ENCODE data around the gene EIF4E3. TPM values are rescaled to one million over a fixed set of nuclear protein-coding genes. Genes with fewer than 3 reads are reported as not detected.

EIF4E3 gene
- total RNA-seq, 1 donor from 2014 or later, result 18.2 TPM

GRCh38 chr3:71754610-71755253, 29.5 kb upstream of the EIF4E3 start:
- no peaks in the 10 kb centered on the region for H3K36me3 ChIP-seq
- H3K4me3 ChIP-seq, result peak overlapping the region; percentile 78
- H3K9ac ChIP-seq, result no peak overlapping the region
- peaks cover 6% of the 10 kb centered on the region for H3K79me2 ChIP-seq (ENCODE audit: low read depth)
- H3K4me1 ChIP-seq, result peaks cover 17% of the 10 kb centered on the region
- peak overlapping the region; percentile 84 for H3K4me3 Mint-ChIP-seq
- peaks cover 7% of the 10 kb centered on the region for H3F3A ChIP-seq (ENCODE audit: low read depth)
- DNase-seq (ENCODE audit: low spot score), result peak; percentile 11
- H3K4me1 Mint-ChIP-seq, result peaks cover 18% of the 10 kb centered on the region
- H3K27ac Mint-ChIP-seq, result no peak overlapping the region
- peaks cover 54% of the 10 kb centered on the region for H3K27me3 ChIP-seq
- H3K9me3 Mint-ChIP-seq, result peaks cover 4% of the 10 kb centered on the region
- no peaks in the 10 kb centered on the region for H4K20me1 ChIP-seq (ENCODE audit: low read depth)
- H2AFZ ChIP-seq (replicated peaks), result peak overlapping the region; percentile 63
- H3K36me3 Mint-ChIP-seq, result no peaks in the 10 kb centered on the region
- H3K27me3 Mint-ChIP-seq (ENCODE audit: insufficient read depth, low read depth), result peaks cover 29% of the 10 kb centered on the region
- H3K27ac ChIP-seq, result no peak overlapping the region
- peak overlapping the region; percentile 79 for H3K4me2 ChIP-seq
- TF ChIP-seq EZH2phosphoT487 (IDR thresholded peaks at IDR 0.05) (peak; percentile 30), CTCF (IDR thresholded peaks at IDR 0.05) (no peak), EZH2 (IDR thresholded peaks at IDR 0.05) (no peak)
- H3K9me3 ChIP-seq (ENCODE audit: low read depth), result no peaks in the 10 kb centered on the region

GRCh38 chr3:71753701-71754609, 28.8 kb upstream of the EIF4E3 start, which contains the start of gene GPR27:
GPR27 (plus strand) TSS chr3:71753855; CDS start chr3:71754050, 195 bp downstream.
- Mint-ChIP-seq H3K27ac (peak within 1 kb of the TSS; percentile 1), H3K4me3 (peak within 1 kb of the TSS; percentile 88), H3K36me3 (no peaks in the 10 kb centered on the region), H3K9me3 (peaks cover 4% of the 10 kb centered on the region), H3K27me3 (ENCODE audit: insufficient read depth, low read depth) (peaks cover 29% of the 10 kb centered on the region), H3K4me1 (peaks cover 18% of the 10 kb centered on the region)
- no peak within 1 kb of the TSS for H3K27ac ChIP-seq
- TF ChIP-seq EZH2phosphoT487 (IDR thresholded peaks at IDR 0.05) (no peak), EZH2 (IDR thresholded peaks at IDR 0.05) (no peak), CTCF (IDR thresholded peaks at IDR 0.05) (no peak)
- peak within 1 kb of the TSS; percentile 78 for H3K4me3 ChIP-seq
- no peaks in the 10 kb centered on the region for H4K20me1 ChIP-seq (ENCODE audit: low read depth)
- peak within 1 kb of the TSS; percentile 98 for H3K4me2 ChIP-seq
- H3K36me3 ChIP-seq, result no peaks in the 10 kb centered on the region
- peaks cover 7% of the 10 kb centered on the region for H3F3A ChIP-seq (ENCODE audit: low read depth)
- no peak within 1 kb of the TSS for H3K9ac ChIP-seq
- no peaks in the 10 kb centered on the region for H3K9me3 ChIP-seq (ENCODE audit: low read depth)
- peaks cover 6% of the 10 kb centered on the region for H3K79me2 ChIP-seq (ENCODE audit: low read depth)
- H3K4me1 ChIP-seq, result peaks cover 17% of the 10 kb centered on the region
- DNase-seq (ENCODE audit: low spot score), result peak; percentile 78
- peak within 1 kb of the TSS; percentile 96 for H2AFZ ChIP-seq (replicated peaks)
- peaks cover 54% of the 10 kb centered on the region for H3K27me3 ChIP-seq

GRCh38 chr3:71752831-71753700, 27.9 kb upstream of the EIF4E3 start:
- Mint-ChIP-seq H3K4me3 (peak overlapping the region; percentile 88), H3K4me1 (peaks cover 18% of the 10 kb centered on the region), H3K27me3 (ENCODE audit: insufficient read depth, low read depth) (peaks cover 29% of the 10 kb centered on the region), H3K27ac (peak overlapping the region; percentile 1), H3K36me3 (no peaks in the 10 kb centered on the region), H3K9me3 (peaks cover 4% of the 10 kb centered on the region)
- peak; percentile 29 for DNase-seq (ENCODE audit: low spot score)
- Histone ChIP-seq H3K9ac (no peak overlapping the region), H3K9me3 (ENCODE audit: low read depth) (no peaks in the 10 kb centered on the region), H3F3A (ENCODE audit: low read depth) (peaks cover 7% of the 10 kb centered on the region), H3K79me2 (ENCODE audit: low read depth) (peaks cover 6% of the 10 kb centered on the region), H3K36me3 (no peaks in the 10 kb centered on the region), H3K4me3 (peak overlapping the region; percentile 78), H3K27me3 (peaks cover 54% of the 10 kb centered on the region), H3K4me1 (peaks cover 17% of the 10 kb centered on the region), H4K20me1 (ENCODE audit: low read depth) (no peaks in the 10 kb centered on the region), H2AFZ (replicated peaks) (peak overlapping the region; percentile 96), H3K27ac (no peak overlapping the region), H3K4me2 (peak overlapping the region; percentile 98)
- peak; percentile 37 for TF ChIP-seq EZH2phosphoT487 (IDR thresholded peaks at IDR 0.05)
- TF ChIP-seq CTCF (IDR thresholded peaks at IDR 0.05), result no peak
- peak; percentile 52 for TF ChIP-seq EZH2 (IDR thresholded peaks at IDR 0.05)
